HG03280 (cell line): ENCODE measurements around the gene CDK3.

Source experiments
- ATAC-seq: cut with Tn5 transposase; IDR thresholded peaks from one replicate; pipeline ENCODE4 v1.9.1; 2021; ENCODE audit warnings: mild to moderate bottlenecking, moderate library complexity; ENCODE audit not compliant: unreplicated experiment

The CDK3 gene

GRCh38 chr17:75987041-75987440 lies 13.6 kb upstream of the CDK3 start:
- ATAC-seq = no peak

GRCh38 chr17:75991396-75991795 lies 9.3 kb upstream of the CDK3 start:
- no peak for ATAC-seq

GRCh38 chr17:75994802-75995370 lies 5.8 kb upstream of the CDK3 start:
- ATAC-seq = no peak

GRCh38 chr17:75995385-75995925 lies 5.2 kb upstream of the CDK3 start:
- no peak for ATAC-seq

GRCh38 chr17:75996665-75997590 lies 3.7 kb upstream of the CDK3 start:
- ATAC-seq = no peak

GRCh38 chr17:75998327-75998795 lies 2.3 kb upstream of the CDK3 start:
- ATAC-seq = no peak

- no peak for ATAC-seq
Observed at GRCh38 chr17:76000016-76000754, 470 bp upstream of the CDK3 start.

- ATAC-seq = no peak
Observed at GRCh38 chr17:76002100-76002499, 1.4 kb downstream of the CDK3 start.

GRCh38 chr17:76003915-76004314 lies 3.3 kb downstream of the CDK3 start:
- ATAC-seq = no peak

GRCh38 chr17:76004750-76005262 lies 4.2 kb downstream of the CDK3 start:
- no peak for ATAC-seq

- no peak for ATAC-seq
Observed at GRCh38 chr17:76005263-76006149, 4.9 kb downstream of the CDK3 start.

- no peak for ATAC-seq
Observed at GRCh38 chr17:76007131-76007849, 6.6 kb downstream of the CDK3 start.

- no peak for ATAC-seq
Observed at GRCh38 chr17:76007850-76008165, 7.2 kb downstream of the CDK3 start.

GRCh38 chr17:76008208-76008607 lies 7.6 kb downstream of the CDK3 start:
- ATAC-seq = no peak

GRCh38 chr17:76008630-76009425 lies 8.2 kb downstream of the CDK3 start:
- ATAC-seq = no peak

- ATAC-seq = no peak
Observed at GRCh38 chr17:76009447-76009846, 8.8 kb downstream of the CDK3 start.

GRCh38 chr17:76009969-76010661 lies 9.5 kb downstream of the CDK3 start:
- ATAC-seq = no peak

GRCh38 chr17:76011951-76012350 lies 11.3 kb downstream of the CDK3 start:
- ATAC-seq = no peak
